Cardiac fibroblast (primary cell): ENCODE measurements around the gene ITGA6.
A peak's percentile ranks its signal among the peaks of the same experiment; 100 is the strongest.
"Not testable (repeated sequence)": the region's sequence is repeated elsewhere in the genome, so short reads cannot be mapped to it uniquely, and the experiment has no call there.

Source experiments
- DNase-seq, 2 donors: peaks; one replicate each; pipeline versions ENCODE4 v3.0.0 to v3.0.0-alpha.2; 2010; ENCODE audit warnings: low read depth in 2 of 2
- H3K4me3 ChIP-seq, 2 donors: replicated peaks in 1 of 2; 1 replicate in 1 of 2; 2 replicates in 1 of 2; pipeline ENCODE4 v1.5.1; 2011; ENCODE audit warnings: low read depth in 2 of 2, low read length in 2 of 2, mild to moderate bottlenecking in 2 of 2, moderate library complexity in 1 of 2
- CTCF ChIP-seq: IDR thresholded peaks from one replicate; pipeline ENCODE4 v1.5.1; 2011; ENCODE audit warnings: low read depth, mild to moderate bottlenecking, low read length, inconsistent platforms

The ITGA6 gene

GRCh38 chr2:172545408-172546075 is 118.2 kb downstream of the ITGA6 start:
- H3K4me3 ChIP-seq = no peak overlapping the region
- TF ChIP-seq CTCF = no peak
- DNase-seq = peak in 1 of 2 donors; percentile 51

GRCh38 chr2:172549131-172549530 is 121.7 kb downstream of the ITGA6 start:
- no peak for TF ChIP-seq CTCF
- DNase-seq = no peak
- no peak overlapping the region for H3K4me3 ChIP-seq

GRCh38 chr2:172549802-172550201 is 122.4 kb downstream of the ITGA6 start:
- DNase-seq, H3K4me3 ChIP-seq: not testable (repeated sequence)

GRCh38 chr2:172550419-172550818 is 123.0 kb downstream of the ITGA6 start:
- no peak for DNase-seq
- TF ChIP-seq CTCF = no peak
- H3K4me3 ChIP-seq = no peak overlapping the region

- no peak overlapping the region for H3K4me3 ChIP-seq
- TF ChIP-seq CTCF = no peak
- DNase-seq = peak in 1 of 2 donors; percentile 60
These were observed 123.9 kb downstream of the ITGA6 start for GRCh38 chr2:172551271-172551670.

GRCh38 chr2:172552547-172553291 is 125.3 kb downstream of the ITGA6 start:
- TF ChIP-seq CTCF = no peak
- no peak overlapping the region for H3K4me3 ChIP-seq
- peak; percentile 86 to 93 for DNase-seq
